HCT116 (cell line): ENCODE data around the gene GINS3. TPM values are rescaled to one million over a fixed set of nuclear protein-coding genes. Genes with fewer than 3 reads are reported as not detected.

Experiments used
- ATAC-seq: fragments of 200-7000 bp; cut with Tn5 transposase; 2 replicates; pipeline ENCODE4 v1.9.1; 2020; ENCODE audit warnings: mild to moderate bottlenecking, moderate library complexity
- BruUV-seq: library from RNA; stranded (reverse); fragments of 400-500 nt; replicated peaks from 2 replicates; lab custom pipeline; 2021; lab: Mats Ljungman, UMichigan
- CTCF ChIA-PET: fragments of 300-600 bp; sonication (Branson Sonifier 250); formaldehyde crosslinking; loops from one replicate; lab custom pipeline; 2021; ENCODE audit warnings: antibody characterized with exemption; lab: Charles Lee
- POLR2A ChIA-PET: fragments of 300-600, 350-600 bp; sonication (Branson Sonifier 250); formaldehyde crosslinking; loops from one replicate; lab custom pipeline; 2021; ENCODE audit warnings: antibody characterized with exemption; lab: Charles Lee
- RAD21 ChIA-PET, 2 experiments: fragments of 300-600 bp; sonication (Branson Sonifier 250); formaldehyde crosslinking; loops; one replicate each; lab custom pipeline; 2023; ENCODE audit warnings: low total read pairs in 2 of 2; ENCODE audit not compliant: uncharacterized antibody in 2 of 2, unreplicated experiment in 2 of 2, low non-redundant PET in 1 of 2; lab: Charles Lee
- DNase-seq: peaks from one replicate; pipeline ENCODE4 v3.0.0-alpha.2; 2010; ENCODE audit warnings: low read depth, low spot score
- H2AFZ ChIP-seq: fragments of 200-600 bp; shearing (Covaris generic), sonication (generic); 2 replicates; pipeline ENCODE4 v1.6.1; 2017; ENCODE audit warnings: low read depth, mixed run types, mixed read lengths, antibody characterized with exemption, low read length; ENCODE audit not compliant: poor library complexity, severe bottlenecking
- H3K27ac ChIP-seq: 2 replicates; pipeline ENCODE4 v1.5.1; 2012; ENCODE audit warnings: low read depth, low read length
- H3K27me3 ChIP-seq: fragments of 200-600 bp; sonication (generic); 2 replicates; pipeline ENCODE4 v1.6.1; 2016; ENCODE audit warnings: mixed run types, low read length, mixed read lengths; ENCODE audit not compliant: insufficient read depth
- H3K36me3 ChIP-seq, 2 experiments: fragments of 200-500 bp in 1 of 2; fragments of 200-600 bp in 1 of 2; sonication (Bioruptor generic) in 1 of 2; sonication (generic) in 1 of 2; 2 replicates each; pipeline versions ENCODE4 v1.5.1 to v1.6.1; 2014 to 2016; ENCODE audit warnings: low read length in 2 of 2, inconsistent platforms in 1 of 2, mixed read lengths in 1 of 2, mixed run types in 1 of 2; ENCODE audit not compliant: insufficient read depth in 2 of 2, control insufficient read depth in 1 of 2
- H3K4me1 ChIP-seq, 2 experiments: fragments of 200-600 bp in 1 of 2; sonication (generic) in 1 of 2; 2 replicates each; pipeline versions ENCODE4 v1.5.1 to v1.6.1; 2012 to 2017; ENCODE audit warnings: low read length in 2 of 2, inconsistent platforms in 1 of 2, mild to moderate bottlenecking in 1 of 2, mixed read lengths in 1 of 2, mixed run types in 1 of 2, moderate library complexity in 1 of 2; ENCODE audit not compliant: insufficient read depth in 2 of 2, control insufficient read depth in 1 of 2
- H3K4me2 ChIP-seq: fragments of 200-600 bp; sonication (generic); 2 replicates; pipeline ENCODE4 v1.6.1; 2017; ENCODE audit warnings: mixed run types, low read length, mixed read lengths
- H3K4me3 ChIP-seq, 2 experiments: fragments of 200-600 bp in 1 of 2; sonication (generic) in 1 of 2; replicated peaks in 1 of 2; 2 replicates each; pipeline ENCODE4 v1.5.1; 2011 to 2016; ENCODE audit warnings: low read length in 2 of 2, control low read depth in 1 of 2, low read depth in 1 of 2, mild to moderate bottlenecking in 1 of 2, mixed read lengths in 1 of 2, mixed run types in 1 of 2
- H3K79me2 ChIP-seq: fragments of 200-600 bp; sonication (generic); 2 replicates; pipeline ENCODE4 v1.6.1; 2017; ENCODE audit warnings: mild to moderate bottlenecking, mixed run types, low read length, moderate library complexity, mixed read lengths; ENCODE audit not compliant: insufficient read depth
- H3K9ac ChIP-seq: fragments of 200-600 bp; sonication (generic); 2 replicates; pipeline ENCODE4 v1.6.1; 2016; ENCODE audit warnings: low read length, mixed read lengths
- H3K9me2 ChIP-seq: fragments of 200-600 bp; sonication (generic), shearing (Covaris generic); 2 replicates; pipeline ENCODE4 v1.6.1; 2017; ENCODE audit warnings: mixed run types, mild to moderate bottlenecking, moderate library complexity; ENCODE audit not compliant: insufficient read depth
- H3K9me3 ChIP-seq, 2 experiments: fragments of 200-500 bp in 1 of 2; fragments of 200-600 bp in 1 of 2; sonication (Bioruptor generic) in 1 of 2; sonication (generic) in 1 of 2; 2 replicates each; pipeline ENCODE4 v1.6.1; 2014 to 2017; ENCODE audit warnings: low read length in 2 of 2, mixed read lengths in 2 of 2, inconsistent platforms in 1 of 2, low read depth in 1 of 2, mild to moderate bottlenecking in 1 of 2, mixed run types in 1 of 2, moderate library complexity in 1 of 2; ENCODE audit not compliant: control insufficient read depth in 1 of 2, insufficient read depth in 1 of 2
- H4K20me1 ChIP-seq: fragments of 200-600 bp; sonication (generic), shearing (Covaris generic); 2 replicates; pipeline ENCODE4 v1.6.1; 2017; ENCODE audit warnings: mixed run types, mild to moderate bottlenecking, moderate library complexity; ENCODE audit not compliant: insufficient read depth
- CBX3 ChIP-seq: IDR thresholded peaks from 2 replicates; pipeline ENCODE4 v1.6.1; 2012; ENCODE audit warnings: low read depth
- CEBPB ChIP-seq: IDR thresholded peaks from 2 replicates; pipeline ENCODE4 v1.6.1; 2012; ENCODE audit warnings: low read depth
- EGR1 ChIP-seq: IDR thresholded peaks from 2 replicates; pipeline ENCODE4 v1.6.1; 2012; ENCODE audit warnings: low read depth
- ELF1 ChIP-seq: IDR thresholded peaks from 2 replicates; pipeline ENCODE4 v1.6.1; 2012; ENCODE audit warnings: low read depth, borderline replicate concordance
- FOSL1 ChIP-seq: IDR thresholded peaks from 2 replicates; pipeline ENCODE4 v1.6.1; 2012; ENCODE audit warnings: low read depth
- JUND ChIP-seq: IDR thresholded peaks from 2 replicates; pipeline ENCODE4 v1.6.1; 2012
- SIN3A ChIP-seq: IDR thresholded peaks from 2 replicates; pipeline ENCODE4 v1.6.1; 2012; ENCODE audit warnings: low read depth
- SP1 ChIP-seq: IDR thresholded peaks from 2 replicates; pipeline ENCODE4 v1.6.1; 2012; ENCODE audit warnings: low read depth
- YY1 ChIP-seq: IDR thresholded peaks from 2 replicates; pipeline ENCODE4 v1.6.1; 2011; ENCODE audit warnings: low read length, low read depth, moderate library complexity, mild to moderate bottlenecking; ENCODE audit not compliant: insufficient replicate concordance; ENCODE audit errors: extremely low read depth
- ZBTB33 ChIP-seq: IDR thresholded peaks from 2 replicates; pipeline ENCODE4 v1.6.1; 2011; ENCODE audit warnings: mild to moderate bottlenecking, low read length, moderate library complexity; ENCODE audit not compliant: insufficient replicate concordance; ENCODE audit errors: extremely low read depth
- ZFX ChIP-seq: fragments of 450-650 bp; IDR thresholded peaks from 2 replicates; pipeline ENCODE4 v1.6.1; 2017
- intact Hi-C: fragments of 100-400 bp; cut with micrococcal nuclease; formaldehyde crosslinking; loops from 2 replicates; pipeline ENCODE4 v1.10.0; 2022
- total RNA-seq: library from RNA; stranded (reverse); gene quantifications from one replicate; pipeline ENCODE4 v1.2.1, GENCODE V29; 2021; ENCODE audit not compliant: unreplicated experiment

The GINS3 gene
- total RNA-seq, 1 experiment from 2014 or later = 12.1 TPM

- no TSS peak for BruUV-seq
- H3K27me3 ChIP-seq = no peaks in the 10 kb centered on the region
- DNase-seq = no peak
These were observed 10.6 kb upstream of the GINS3 start for GRCh38 chr16:58381661-58382060.

GRCh38 chr16:58384437-58385055, 7.7 kb upstream of the GINS3 start:
- Histone ChIP-seq H3K4me3 (no peak overlapping the region), H3K9ac (no peak overlapping the region)
- intact Hi-C loops = no loop called here

More at GRCh38 chr16:58381661-58382060, 10.6 kb upstream of the GINS3 start:
- H3K4me3 ChIP-seq = no peak overlapping the region
- RAD21 ChIA-PET = no interaction called here
- ATAC-seq = no peak
- no peak overlapping the region for H3K4me2 ChIP-seq
- no peak overlapping the region for H3K27ac ChIP-seq
- intact Hi-C loops = no loop called here
- POLR2A ChIA-PET = no interaction called here
- H2AFZ ChIP-seq = no peak overlapping the region
- H3K79me2 ChIP-seq = no peaks in the 10 kb centered on the region
- CTCF ChIA-PET = no interaction called here
- H3K4me1 ChIP-seq = no peaks in the 10 kb centered on the region
- no peaks in the 10 kb centered on the region for H3K9me2 ChIP-seq
- H4K20me1 ChIP-seq = no peaks in the 10 kb centered on the region
- H3K9ac ChIP-seq = no peak overlapping the region
- TF ChIP-seq SIN3A (no peak), EGR1 (no peak), CBX3 (no peak)
- H3K36me3 ChIP-seq = no peaks in the 10 kb centered on the region
- no peaks in the 10 kb centered on the region for H3K9me3 ChIP-seq

More at GRCh38 chr16:58384437-58385055, 7.7 kb upstream of the GINS3 start:
- Histone ChIP-seq H3K27ac (no peak overlapping the region), H4K20me1 (no peaks in the 10 kb centered on the region), H3K79me2 (no peaks in the 10 kb centered on the region), H3K36me3 (no peaks in the 10 kb centered on the region), H3K9me2 (no peaks in the 10 kb centered on the region), H3K4me1 (no peaks in the 10 kb centered on the region), H3K27me3 (no peaks in the 10 kb centered on the region), H3K9me3 (no peaks in the 10 kb centered on the region), H2AFZ (no peak overlapping the region), H3K4me2 (no peak overlapping the region)
- BruUV-seq = no TSS peak
- TF ChIP-seq CBX3 = no peak
- TF ChIP-seq CEBPB = no peak
- TF ChIP-seq EGR1 = no peak
- no peak for TF ChIP-seq ZFX
- TF ChIP-seq ZBTB33 = no peak
- TF ChIP-seq ELF1 = no peak
- TF ChIP-seq SP1 = no peak
- TF ChIP-seq YY1 = no peak
- no peak for TF ChIP-seq FOSL1
- TF ChIP-seq JUND = no peak
- ChIA-PET CTCF (no interaction called here), POLR2A (no interaction called here), RAD21 (no interaction called here)
- no peak for DNase-seq
- no peak for ATAC-seq
